NB4 (cell line): ENCODE data around the gene HK3.
"Not testable (repeated sequence)": the region's sequence is repeated elsewhere in the genome, so short reads cannot be mapped to it uniquely, and the experiment has no call there.

Experiments
- DNase-seq: peaks from one replicate; pipeline ENCODE4 v3.0.0; 2010; ENCODE audit warnings: low read depth
- H3K4me3 ChIP-seq: one replicate; pipeline ENCODE4 v1.5.1; 2011; ENCODE audit warnings: mild to moderate bottlenecking, low read depth, low read length, moderate library complexity
- MYC ChIP-seq: IDR thresholded peaks from 2 replicates; pipeline ENCODE4 v1.6.1; 2011; ENCODE audit warnings: low read depth, low read length
- POLR2A ChIP-seq: IDR thresholded peaks from 2 replicates; pipeline ENCODE4 v1.6.1; 2011; ENCODE audit warnings: mild to moderate bottlenecking; ENCODE audit not compliant: insufficient read length; ENCODE audit errors: extremely low read depth
- TF ChIP-seq, protein P1 (sequence below): IDR thresholded peaks from one replicate; pipeline ENCODE4 v1.5.1; 2012; ENCODE audit warnings: low read depth, low read length
- TF ChIP-seq, protein P2 (sequence below): IDR thresholded peaks from 2 replicates; pipeline ENCODE4 v1.6.1; 2011; ENCODE audit warnings: low read depth, low read length

The HK3 gene

DNA sequence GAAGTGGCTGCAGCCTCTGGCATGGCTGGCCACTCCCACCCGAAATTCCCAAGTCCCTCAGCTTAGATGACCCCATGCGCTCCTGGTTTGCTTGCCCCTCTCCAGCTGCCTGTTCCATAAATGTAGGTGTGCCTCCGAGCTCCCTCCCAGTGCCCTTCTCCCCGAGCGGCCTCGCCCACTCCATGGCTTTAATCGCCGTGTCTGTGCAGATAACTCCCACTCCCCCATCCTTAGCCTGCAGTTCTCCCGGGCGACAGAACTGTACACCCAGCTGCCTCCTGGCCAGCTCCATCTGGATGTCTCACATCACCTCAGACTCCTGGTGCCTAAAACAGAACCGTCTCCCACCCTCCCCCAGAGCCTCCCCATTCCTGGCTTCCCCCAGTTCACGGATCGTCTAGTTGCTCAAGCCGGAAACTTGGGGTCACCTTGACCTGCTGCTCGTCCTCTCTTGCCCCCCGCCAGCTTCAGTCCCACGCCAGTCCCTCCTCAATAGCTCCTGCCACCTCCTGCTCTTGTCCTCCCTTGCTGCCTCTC lies 24.1 kb downstream of the HK3 start:
- DNase-seq: no peak
- TF ChIP-seq, protein P1, sequence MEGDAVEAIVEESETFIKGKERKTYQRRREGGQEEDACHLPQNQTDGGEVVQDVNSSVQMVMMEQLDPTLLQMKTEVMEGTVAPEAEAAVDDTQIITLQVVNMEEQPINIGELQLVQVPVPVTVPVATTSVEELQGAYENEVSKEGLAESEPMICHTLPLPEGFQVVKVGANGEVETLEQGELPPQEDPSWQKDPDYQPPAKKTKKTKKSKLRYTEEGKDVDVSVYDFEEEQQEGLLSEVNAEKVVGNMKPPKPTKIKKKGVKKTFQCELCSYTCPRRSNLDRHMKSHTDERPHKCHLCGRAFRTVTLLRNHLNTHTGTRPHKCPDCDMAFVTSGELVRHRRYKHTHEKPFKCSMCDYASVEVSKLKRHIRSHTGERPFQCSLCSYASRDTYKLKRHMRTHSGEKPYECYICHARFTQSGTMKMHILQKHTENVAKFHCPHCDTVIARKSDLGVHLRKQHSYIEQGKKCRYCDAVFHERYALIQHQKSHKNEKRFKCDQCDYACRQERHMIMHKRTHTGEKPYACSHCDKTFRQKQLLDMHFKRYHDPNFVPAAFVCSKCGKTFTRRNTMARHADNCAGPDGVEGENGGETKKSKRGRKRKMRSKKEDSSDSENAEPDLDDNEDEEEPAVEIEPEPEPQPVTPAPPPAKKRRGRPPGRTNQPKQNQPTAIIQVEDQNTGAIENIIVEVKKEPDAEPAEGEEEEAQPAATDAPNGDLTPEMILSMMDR: no peak
- TF ChIP-seq, protein P2, sequence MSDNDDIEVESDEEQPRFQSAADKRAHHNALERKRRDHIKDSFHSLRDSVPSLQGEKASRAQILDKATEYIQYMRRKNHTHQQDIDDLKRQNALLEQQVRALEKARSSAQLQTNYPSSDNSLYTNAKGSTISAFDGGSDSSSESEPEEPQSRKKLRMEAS: no peak
- TF ChIP-seq MYC: no peak
- no peak for TF ChIP-seq POLR2A
- H3K4me3 ChIP-seq: no peak overlapping the region

DNA sequence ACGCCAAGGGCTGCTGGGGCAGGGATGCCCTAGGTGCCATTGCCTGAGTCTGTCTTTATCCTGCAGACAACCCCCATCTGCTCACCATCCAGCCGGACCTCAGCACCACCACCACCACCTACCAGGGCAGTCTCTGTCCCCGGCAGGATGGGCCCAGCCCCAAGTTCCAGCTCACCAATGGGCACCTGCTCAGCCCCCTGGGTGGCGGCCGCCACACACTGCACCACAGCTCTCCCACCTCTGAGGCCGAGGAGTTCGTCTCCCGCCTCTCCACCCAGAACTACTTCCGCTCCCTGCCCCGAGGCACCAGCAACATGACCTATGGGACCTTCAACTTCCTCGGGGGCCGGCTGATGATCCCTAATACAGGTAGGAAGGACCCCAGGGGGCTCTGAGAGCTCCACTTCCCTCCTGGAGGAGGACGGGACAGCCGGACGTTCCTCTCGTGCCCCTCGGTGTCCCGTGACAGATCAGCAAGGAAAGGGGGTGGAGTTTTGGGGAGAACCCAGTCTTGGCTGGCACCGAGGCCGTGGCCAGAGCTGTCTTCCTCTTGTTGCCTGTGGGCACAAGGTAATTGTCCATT lies 24.9 kb downstream of the HK3 start:
- no peak overlapping the region for H3K4me3 ChIP-seq
- TF ChIP-seq, protein P2: no peak
- TF ChIP-seq MYC: no peak
- no peak for TF ChIP-seq POLR2A
- TF ChIP-seq, protein P1: no peak
- DNase-seq: no peak

DNA sequence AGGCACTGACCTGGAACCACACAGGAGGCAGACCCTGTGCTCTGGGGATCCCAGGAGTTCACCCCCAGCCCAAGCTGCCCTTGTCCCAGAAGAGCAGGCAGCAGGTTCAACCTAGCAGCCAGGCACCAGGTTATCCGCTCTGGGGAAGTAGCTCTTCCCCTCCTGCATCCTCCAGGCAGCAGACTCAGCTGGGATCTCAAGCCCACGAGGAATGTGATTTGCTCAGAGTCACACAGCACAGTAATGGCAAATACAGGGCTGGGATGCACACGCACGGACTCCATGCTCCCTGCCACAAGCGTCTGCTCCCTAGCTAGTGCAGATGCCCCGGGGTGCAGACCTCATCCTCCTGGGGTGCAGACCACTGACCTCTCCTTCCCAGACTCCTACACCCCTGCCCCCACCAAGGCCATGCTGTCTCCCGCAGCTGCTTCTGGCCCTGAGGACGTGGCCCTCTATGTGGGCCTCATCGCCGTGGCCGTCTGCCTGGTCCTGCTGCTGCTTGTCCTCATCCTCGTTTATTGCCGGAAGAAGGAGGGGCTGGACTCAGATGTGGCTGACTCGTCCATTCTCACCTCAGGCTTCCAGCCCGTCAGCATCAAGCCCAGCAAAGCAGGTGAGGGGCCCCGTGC lies 25.5 kb downstream of the HK3 start:
- no peak overlapping the region for H3K4me3 ChIP-seq
- TF ChIP-seq, protein P1: no peak
- TF ChIP-seq POLR2A (no peak), MYC (no peak)
- TF ChIP-seq, protein P2: no peak
- DNase-seq: no peak

DNA sequence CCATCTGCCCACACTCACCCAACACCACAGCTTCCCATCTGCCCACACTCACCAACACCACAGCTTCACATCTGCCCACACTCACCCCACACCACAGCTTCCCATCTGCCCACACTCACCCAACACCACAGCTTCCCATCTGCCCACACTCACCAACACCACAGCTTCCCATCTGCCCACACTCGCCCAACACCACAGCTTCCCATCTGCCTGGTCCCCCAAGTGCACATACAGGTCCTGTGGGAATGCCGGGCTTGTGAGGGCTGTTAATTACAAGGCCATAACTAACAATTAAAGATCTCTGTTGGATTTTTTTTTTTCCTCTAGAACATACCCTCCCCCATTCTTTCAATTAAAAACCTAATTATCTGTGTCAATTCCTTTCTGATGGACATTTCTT lies 26.1 kb downstream of the HK3 start:
- H3K4me3 ChIP-seq, DNase-seq: not testable (repeated sequence)

DNA sequence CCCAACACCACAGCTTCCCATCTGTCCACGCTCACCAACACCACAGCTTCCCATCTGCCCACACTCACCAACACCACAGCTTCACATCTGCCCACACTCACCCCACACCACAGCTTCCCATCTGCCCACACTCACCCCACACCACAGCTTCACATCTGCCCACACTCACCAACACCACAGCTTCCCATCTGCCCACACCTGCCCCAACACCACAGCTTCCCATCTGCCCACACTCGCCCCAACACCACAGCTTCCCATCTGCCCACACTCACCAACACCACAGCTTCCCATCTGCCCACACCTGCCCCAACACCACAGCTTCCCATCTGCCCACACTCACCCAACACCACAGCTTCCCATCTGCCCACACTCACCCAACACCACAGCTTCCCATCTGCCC lies 26.6 kb downstream of the HK3 start:
- DNase-seq, H3K4me3 ChIP-seq: not testable (repeated sequence)

DNA sequence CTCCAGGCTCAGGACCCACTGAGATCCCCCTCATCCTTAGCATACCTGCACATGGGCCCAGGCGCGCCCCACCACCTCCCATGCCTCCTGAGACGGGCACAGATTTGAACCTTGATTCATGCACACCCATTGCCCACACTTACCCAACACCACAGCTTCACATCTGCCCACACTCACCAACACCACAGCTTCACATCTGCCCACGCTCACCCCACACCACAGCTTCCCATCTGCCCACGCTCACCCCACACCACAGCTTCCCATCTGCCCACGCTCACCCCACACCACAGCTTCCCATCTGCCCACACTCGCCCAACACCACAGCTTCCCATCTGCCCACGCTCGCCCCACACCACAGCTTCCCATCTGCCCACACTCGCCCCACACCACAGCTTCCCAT lies 28.5 kb downstream of the HK3 start:
- DNase-seq, H3K4me3 ChIP-seq: not testable (repeated sequence)

DNA sequence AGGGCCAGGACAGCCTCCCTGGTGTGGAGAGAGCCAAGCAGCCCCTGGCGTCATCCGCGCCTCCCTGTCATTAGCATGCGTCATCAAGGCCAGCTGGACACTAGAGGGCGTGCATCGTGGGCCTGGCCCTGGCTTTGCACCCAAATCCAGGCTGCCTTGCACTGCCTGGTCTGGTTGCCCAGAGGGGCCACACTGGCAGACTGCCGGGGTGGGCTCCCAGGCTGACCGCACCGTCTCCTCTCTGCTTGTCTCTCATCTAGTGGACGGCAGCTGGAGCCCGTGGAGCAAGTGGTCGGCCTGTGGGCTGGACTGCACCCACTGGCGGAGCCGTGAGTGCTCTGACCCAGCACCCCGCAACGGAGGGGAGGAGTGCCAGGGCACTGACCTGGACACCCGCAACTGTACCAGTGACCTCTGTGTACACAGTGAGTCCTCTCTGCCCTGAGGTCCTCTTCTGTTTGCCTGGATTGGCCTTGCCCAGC lies 29.0 kb downstream of the HK3 start:
- no peak for TF ChIP-seq POLR2A
- TF ChIP-seq, protein P1: no peak
- TF ChIP-seq MYC: no peak
- TF ChIP-seq, protein P2: no peak
- DNase-seq: no peak
- no peak overlapping the region for H3K4me3 ChIP-seq
